ENCODE results near the gene TM4SF18.

DNA sequence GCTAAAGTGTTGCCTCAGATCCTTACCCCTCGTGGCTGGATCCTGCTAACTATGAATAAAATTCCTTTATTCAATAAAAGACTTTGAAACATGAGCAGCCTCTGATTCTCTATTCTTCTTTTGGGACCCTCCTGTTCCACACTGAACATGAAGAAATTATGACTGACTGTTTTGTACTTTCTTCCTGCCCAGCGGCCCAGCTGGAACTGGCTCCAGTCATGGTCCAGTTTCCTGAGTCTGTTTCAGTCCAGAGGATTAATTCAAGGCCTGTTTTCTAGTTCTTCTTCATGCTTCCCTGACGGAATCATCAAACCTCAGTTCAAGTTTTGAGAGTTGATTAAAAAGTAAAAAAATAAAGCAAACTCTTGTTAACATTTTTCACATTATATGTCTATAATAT lies 59.2 kb downstream of the TM4SF18 start:
- TF ChIP-seq ZNF138 (tag by site-specific recombination; IDR thresholded peaks at IDR 0.05; ENCODE audit: borderline replicate concordance): no peak
- TF ChIP-seq ZNF560 (tag by site-specific recombination; IDR thresholded peaks at IDR 0.05; ENCODE audit: borderline replicate concordance): no peak
- TF ChIP-seq YY1 (tag by site-specific recombination; IDR thresholded peaks at IDR 0.05): no peak
- TF ChIP-seq TRIM28 (IDR thresholded peaks at IDR 0.05; ENCODE audit: borderline replicate concordance, low read length): no peak
- no peak for TF ChIP-seq ZNF211 (tag by site-specific recombination; IDR thresholded peaks at IDR 0.05; ENCODE audit: low read depth)
- TF ChIP-seq, protein P1, sequence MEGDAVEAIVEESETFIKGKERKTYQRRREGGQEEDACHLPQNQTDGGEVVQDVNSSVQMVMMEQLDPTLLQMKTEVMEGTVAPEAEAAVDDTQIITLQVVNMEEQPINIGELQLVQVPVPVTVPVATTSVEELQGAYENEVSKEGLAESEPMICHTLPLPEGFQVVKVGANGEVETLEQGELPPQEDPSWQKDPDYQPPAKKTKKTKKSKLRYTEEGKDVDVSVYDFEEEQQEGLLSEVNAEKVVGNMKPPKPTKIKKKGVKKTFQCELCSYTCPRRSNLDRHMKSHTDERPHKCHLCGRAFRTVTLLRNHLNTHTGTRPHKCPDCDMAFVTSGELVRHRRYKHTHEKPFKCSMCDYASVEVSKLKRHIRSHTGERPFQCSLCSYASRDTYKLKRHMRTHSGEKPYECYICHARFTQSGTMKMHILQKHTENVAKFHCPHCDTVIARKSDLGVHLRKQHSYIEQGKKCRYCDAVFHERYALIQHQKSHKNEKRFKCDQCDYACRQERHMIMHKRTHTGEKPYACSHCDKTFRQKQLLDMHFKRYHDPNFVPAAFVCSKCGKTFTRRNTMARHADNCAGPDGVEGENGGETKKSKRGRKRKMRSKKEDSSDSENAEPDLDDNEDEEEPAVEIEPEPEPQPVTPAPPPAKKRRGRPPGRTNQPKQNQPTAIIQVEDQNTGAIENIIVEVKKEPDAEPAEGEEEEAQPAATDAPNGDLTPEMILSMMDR (tag by site-specific recombination; IDR thresholded peaks at IDR 0.05): no peak
- TF ChIP-seq, protein P2, sequence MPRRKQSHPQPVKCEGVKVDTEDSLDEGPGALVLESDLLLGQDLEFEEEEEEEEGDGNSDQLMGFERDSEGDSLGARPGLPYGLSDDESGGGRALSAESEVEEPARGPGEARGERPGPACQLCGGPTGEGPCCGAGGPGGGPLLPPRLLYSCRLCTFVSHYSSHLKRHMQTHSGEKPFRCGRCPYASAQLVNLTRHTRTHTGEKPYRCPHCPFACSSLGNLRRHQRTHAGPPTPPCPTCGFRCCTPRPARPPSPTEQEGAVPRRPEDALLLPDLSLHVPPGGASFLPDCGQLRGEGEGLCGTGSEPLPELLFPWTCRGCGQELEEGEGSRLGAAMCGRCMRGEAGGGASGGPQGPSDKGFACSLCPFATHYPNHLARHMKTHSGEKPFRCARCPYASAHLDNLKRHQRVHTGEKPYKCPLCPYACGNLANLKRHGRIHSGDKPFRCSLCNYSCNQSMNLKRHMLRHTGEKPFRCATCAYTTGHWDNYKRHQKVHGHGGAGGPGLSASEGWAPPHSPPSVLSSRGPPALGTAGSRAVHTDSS (tag by site-specific recombination; IDR thresholded peaks at IDR 0.05): no peak
- no peak for TF ChIP-seq PRDM1 (tag by site-specific recombination; IDR thresholded peaks at IDR 0.05)
- no peak for TF ChIP-seq SETDB1 (IDR thresholded peaks at IDR 0.05; ENCODE audit: insufficient read length, low read length)
- no peak for TF ChIP-seq ZFP37 (tag by site-specific recombination; IDR thresholded peaks at IDR 0.05)

Measured in HEK293 (cell line).